Measurements from ENCODE around the gene PRR5L.

The PRR5L gene

DNA sequence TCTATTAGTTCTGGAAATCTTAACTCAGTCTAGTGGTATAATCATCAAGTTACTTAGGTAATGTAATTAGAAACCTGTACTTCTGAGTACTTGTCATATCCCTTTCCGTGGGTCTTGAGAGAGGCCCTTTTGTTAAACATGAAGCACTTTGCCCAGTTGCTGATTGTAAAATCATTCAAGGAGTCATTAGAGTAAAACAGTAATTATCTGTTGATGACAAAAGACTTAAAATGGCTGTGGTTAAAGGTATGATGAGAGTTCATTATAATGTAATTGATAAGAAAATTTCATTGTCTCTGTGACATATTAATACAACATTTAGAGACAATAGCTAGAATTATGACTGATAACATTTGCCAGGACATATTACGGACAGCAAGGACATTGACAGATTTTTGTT, 34.3 kb downstream of the PRR5L start:
- peaks cover 9% of the 10 kb centered on the region for H3K4me1 Mint-ChIP-seq
- H3K4me3 Mint-ChIP-seq, result no peak overlapping the region
- peaks cover 11% of the 10 kb centered on the region for H3K36me3 Mint-ChIP-seq (ENCODE audit: low read depth)
- no peak overlapping the region for H3K27ac Mint-ChIP-seq
- TF ChIP-seq, protein P1, sequence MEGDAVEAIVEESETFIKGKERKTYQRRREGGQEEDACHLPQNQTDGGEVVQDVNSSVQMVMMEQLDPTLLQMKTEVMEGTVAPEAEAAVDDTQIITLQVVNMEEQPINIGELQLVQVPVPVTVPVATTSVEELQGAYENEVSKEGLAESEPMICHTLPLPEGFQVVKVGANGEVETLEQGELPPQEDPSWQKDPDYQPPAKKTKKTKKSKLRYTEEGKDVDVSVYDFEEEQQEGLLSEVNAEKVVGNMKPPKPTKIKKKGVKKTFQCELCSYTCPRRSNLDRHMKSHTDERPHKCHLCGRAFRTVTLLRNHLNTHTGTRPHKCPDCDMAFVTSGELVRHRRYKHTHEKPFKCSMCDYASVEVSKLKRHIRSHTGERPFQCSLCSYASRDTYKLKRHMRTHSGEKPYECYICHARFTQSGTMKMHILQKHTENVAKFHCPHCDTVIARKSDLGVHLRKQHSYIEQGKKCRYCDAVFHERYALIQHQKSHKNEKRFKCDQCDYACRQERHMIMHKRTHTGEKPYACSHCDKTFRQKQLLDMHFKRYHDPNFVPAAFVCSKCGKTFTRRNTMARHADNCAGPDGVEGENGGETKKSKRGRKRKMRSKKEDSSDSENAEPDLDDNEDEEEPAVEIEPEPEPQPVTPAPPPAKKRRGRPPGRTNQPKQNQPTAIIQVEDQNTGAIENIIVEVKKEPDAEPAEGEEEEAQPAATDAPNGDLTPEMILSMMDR (IDR thresholded peaks at IDR 0.05), result no peak
- no peak for DNase-seq
- peaks cover 19% of the 10 kb centered on the region for H3K9me3 Mint-ChIP-seq
- H3K27me3 Mint-ChIP-seq (ENCODE audit: low read depth, poor library complexity), result peaks cover 6% of the 10 kb centered on the region

DNA sequence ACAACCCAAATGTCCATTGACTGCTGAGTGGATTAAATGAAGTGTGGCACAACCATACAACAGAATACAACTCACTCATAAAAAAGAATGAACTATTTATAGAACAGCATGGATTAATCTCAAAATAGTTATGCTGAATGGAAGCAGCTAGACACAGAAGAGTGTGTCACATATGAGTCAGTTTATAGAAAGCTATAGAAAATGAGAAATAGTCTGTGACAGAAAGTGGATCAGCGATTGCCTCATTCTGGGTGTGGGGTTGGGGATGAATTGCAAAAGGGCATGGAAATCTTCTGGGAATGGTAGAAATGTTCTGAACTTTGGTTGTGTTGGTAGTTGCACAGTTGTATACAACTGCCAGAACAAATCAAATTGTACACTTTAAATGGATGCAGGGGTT, 37.4 kb downstream of the PRR5L start:
- H3K36me3 Mint-ChIP-seq (ENCODE audit: low read depth), result peaks cover 11% of the 10 kb centered on the region
- no peak overlapping the region for H3K4me3 Mint-ChIP-seq
- DNase-seq, result no peak
- peaks cover 7% of the 10 kb centered on the region for H3K9me3 Mint-ChIP-seq
- TF ChIP-seq, protein P1 (IDR thresholded peaks at IDR 0.05), result no peak
- H3K27me3 Mint-ChIP-seq (ENCODE audit: low read depth, poor library complexity), result peaks cover 6% of the 10 kb centered on the region
- H3K4me1 Mint-ChIP-seq, result peaks cover 9% of the 10 kb centered on the region
- H3K27ac Mint-ChIP-seq, result no peak overlapping the region

DNA sequence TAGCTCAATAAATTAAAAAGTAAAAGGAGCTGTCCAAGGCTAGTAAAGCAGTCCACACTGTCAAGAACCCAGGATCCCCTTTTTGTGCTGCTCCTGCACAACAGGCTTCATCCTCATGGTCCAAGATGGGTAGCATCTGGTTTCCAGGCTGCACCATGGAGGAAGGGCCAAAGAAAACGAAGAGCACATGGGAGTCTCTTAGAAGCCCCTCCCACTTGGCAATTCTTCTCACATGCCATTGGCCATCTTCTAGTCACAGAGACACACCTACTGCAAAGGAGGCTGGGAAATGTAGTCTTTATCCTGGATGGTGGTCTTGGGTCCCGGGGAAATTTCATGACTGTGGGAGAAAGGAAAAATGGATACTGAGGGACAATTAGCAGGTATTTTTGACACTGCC, 37.8 kb downstream of the PRR5L start:
- Mint-ChIP-seq H3K4me1 (peaks cover 9% of the 10 kb centered on the region), H3K9me3 (peaks cover 3% of the 10 kb centered on the region), H3K36me3 (ENCODE audit: low read depth) (peaks cover 8% of the 10 kb centered on the region), H3K27me3 (ENCODE audit: low read depth, poor library complexity) (peaks cover 6% of the 10 kb centered on the region), H3K4me3 (no peak overlapping the region), H3K27ac (no peak overlapping the region)
- DNase-seq, result no peak
- TF ChIP-seq, protein P1 (IDR thresholded peaks at IDR 0.05), result no peak

DNA sequence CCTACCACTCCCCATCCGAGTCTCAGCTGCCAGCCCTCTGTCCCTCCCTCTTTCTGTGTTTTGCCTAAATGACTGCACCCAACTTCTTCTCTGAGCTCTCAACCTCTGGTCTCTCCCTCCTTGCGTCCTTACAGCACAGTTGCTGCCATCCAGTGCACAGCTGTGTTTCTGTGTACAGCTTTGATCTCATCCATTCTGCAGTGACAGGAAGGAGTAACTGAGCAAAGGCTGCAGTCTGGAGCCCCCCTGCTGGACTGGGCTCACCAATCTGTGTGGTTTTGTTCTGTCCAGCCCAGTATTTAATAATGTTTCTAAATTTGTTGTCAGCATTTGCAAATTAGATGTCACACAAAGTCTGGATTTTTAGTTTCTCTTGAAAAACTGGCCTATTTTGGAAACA, 43.8 kb downstream of the PRR5L start:
- DNase-seq, result no peak
- Mint-ChIP-seq H3K9me3 (no peaks in the 10 kb centered on the region), H3K4me3 (no peak overlapping the region), H3K27me3 (ENCODE audit: low read depth, poor library complexity) (peaks cover 11% of the 10 kb centered on the region), H3K27ac (no peak overlapping the region), H3K36me3 (ENCODE audit: low read depth) (no peaks in the 10 kb centered on the region), H3K4me1 (peaks cover 18% of the 10 kb centered on the region)
- TF ChIP-seq, protein P1 (IDR thresholded peaks at IDR 0.05), result no peak

DNA sequence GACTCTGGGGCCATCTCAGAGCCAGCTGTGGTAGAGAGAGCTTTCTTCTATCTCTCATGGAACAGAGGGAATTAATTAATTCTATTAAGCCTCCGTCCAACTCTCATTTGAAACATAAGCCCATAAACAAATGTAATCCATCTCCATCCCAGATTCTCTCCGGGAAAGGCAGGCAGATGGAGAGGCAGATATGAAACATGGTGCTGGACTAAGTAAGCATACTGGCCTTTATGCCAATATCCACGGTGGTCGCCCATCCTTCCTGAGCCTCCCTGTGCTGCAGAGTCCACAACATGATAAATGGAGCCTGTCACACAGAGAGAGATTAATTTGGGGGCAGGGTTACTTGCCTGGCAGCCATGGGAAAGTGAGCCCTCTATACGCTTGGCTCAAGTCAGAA, 44.8 kb downstream of the PRR5L start:
- Mint-ChIP-seq H3K36me3 (ENCODE audit: low read depth) (no peaks in the 10 kb centered on the region), H3K27me3 (ENCODE audit: low read depth, poor library complexity) (peaks cover 11% of the 10 kb centered on the region), H3K4me3 (no peak overlapping the region), H3K27ac (no peak overlapping the region), H3K9me3 (no peaks in the 10 kb centered on the region), H3K4me1 (peaks cover 18% of the 10 kb centered on the region)
- TF ChIP-seq, protein P1 (IDR thresholded peaks at IDR 0.05), result no peak
- DNase-seq, result no peak

DNA sequence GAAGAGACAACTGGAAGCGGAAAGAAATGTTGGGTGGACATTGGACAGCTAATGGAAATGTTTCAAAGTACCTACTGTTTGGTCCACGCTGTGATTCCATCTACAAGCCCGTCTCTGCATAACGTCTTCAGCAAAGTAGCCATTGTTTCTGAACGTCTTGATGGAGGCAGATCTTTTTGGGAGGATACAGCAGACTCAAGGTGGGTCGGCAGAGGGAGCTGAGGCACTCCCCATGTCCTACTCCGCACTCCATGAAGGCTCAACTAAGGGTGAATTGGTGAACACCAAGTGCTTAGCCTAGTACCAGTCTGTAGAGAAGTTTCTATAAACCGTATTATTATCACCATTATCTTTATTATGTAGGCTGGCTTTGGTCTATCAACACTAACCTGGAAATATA, 45.8 kb downstream of the PRR5L start:
- TF ChIP-seq, protein P1 (IDR thresholded peaks at IDR 0.05), result no peak
- H3K4me1 Mint-ChIP-seq, result peaks cover 18% of the 10 kb centered on the region
- H3K27ac Mint-ChIP-seq, result no peak overlapping the region
- H3K4me3 Mint-ChIP-seq, result no peak overlapping the region
- DNase-seq, result no peak
- H3K9me3 Mint-ChIP-seq, result no peaks in the 10 kb centered on the region
- no peaks in the 10 kb centered on the region for H3K36me3 Mint-ChIP-seq (ENCODE audit: low read depth)
- H3K27me3 Mint-ChIP-seq (ENCODE audit: low read depth, poor library complexity), result peaks cover 11% of the 10 kb centered on the region
